Lung (tissue), 12 donors: Measurements from ENCODE around the gene SERPINA5. TPM values are rescaled to one million over a fixed set of nuclear protein-coding genes. Genes with fewer than 3 reads are reported as not detected.

Experiments
- ATAC-seq: fragments of 200-7000 bp; cut with Tn5 transposase; one replicate; pipeline ENCODE4 v1.9.1; 2020; ENCODE audit warnings: moderate number of reproducible peaks; ENCODE audit not compliant: insufficient read depth, low FRiP score
- DNase-seq, 3 donors: peaks; one replicate each; pipeline ENCODE4 v3.0.0-alpha.2; 2013 to 2017
- H3K27ac ChIP-seq, 2 donors: one replicate each; pipeline ENCODE4 v1.5.1; 2013; ENCODE audit warnings: mild to moderate bottlenecking in 2 of 2, moderate library complexity in 2 of 2, control low read depth in 1 of 2, inconsistent platforms in 1 of 2, low read depth in 1 of 2, low read length in 1 of 2
- H3K27me3 ChIP-seq, 3 donors: one replicate each; pipeline ENCODE4 v1.5.1; 2013; ENCODE audit warnings: low read length in 2 of 3; ENCODE audit not compliant: control insufficient read depth in 3 of 3, insufficient read depth in 3 of 3
- H3K36me3 ChIP-seq, 4 donors: one replicate each; pipeline ENCODE4 v1.5.1; 2013; ENCODE audit warnings: low read length in 4 of 4, mild to moderate bottlenecking in 1 of 4, moderate library complexity in 1 of 4; ENCODE audit not compliant: control insufficient read depth in 4 of 4, insufficient read depth in 4 of 4
- H3K4me1 ChIP-seq, 5 donors: one replicate each; pipeline ENCODE4 v1.5.1; 2013; ENCODE audit warnings: low read length in 5 of 5, mild to moderate bottlenecking in 2 of 5, moderate library complexity in 1 of 5; ENCODE audit not compliant: control insufficient read depth in 5 of 5, insufficient read depth in 5 of 5
- H3K4me3 ChIP-seq: one replicate; pipeline ENCODE4 v1.5.1; 2013; ENCODE audit warnings: mild to moderate bottlenecking, control low read depth, moderate library complexity
- H3K9ac ChIP-seq, 2 donors: one replicate each; pipeline ENCODE4 v1.5.1; 2013; ENCODE audit warnings: low read length in 2 of 2, control low read depth in 1 of 2; ENCODE audit not compliant: insufficient read depth in 1 of 2
- H3K9me3 ChIP-seq, 4 donors: one replicate each; pipeline ENCODE4 v1.5.1; 2013; ENCODE audit warnings: low read length in 3 of 4, mild to moderate bottlenecking in 1 of 4, moderate library complexity in 1 of 4; ENCODE audit not compliant: control insufficient read depth in 4 of 4, insufficient read depth in 3 of 4
- CTCF ChIP-seq: IDR thresholded peaks from 2 replicates; pipeline ENCODE4 v1.5.1; 2012; ENCODE audit warnings: mild to moderate bottlenecking; ENCODE audit errors: control extremely low read depth, extremely low read depth
- WGBS, 2 donors: extraction: QIAGEN DNeasy Blood & Tissue Kit; methylation state at CpG; one replicate each; pipeline ENCODE4 v1.1.7; 2013; 5-methylcytosine and 5-hydroxymethylcytosine counted together
- polyA plus RNA-seq, 2 donors: library from polyadenylated mRNA; stranded (reverse); fragments of 200-250 nt; gene quantifications; one replicate each; pipeline ENCODE4 v1.2.1, GENCODE V29; 2013
- total RNA-seq, 2 donors: library from RNA; depleted of rRNA in 1 of 2; stranded (reverse); fragments of >200 nt in 1 of 2; gene quantifications; one replicate each; pipeline ENCODE4 v1.2.1, GENCODE V29; 2014 to 2021
- donor health status: control.
- donor health status: control.
- donor health status: Bipolar disorder and iron deficiency.
- donor health status: healthy.
- donor health status: DM: yes; HTN: yes; CAD: no.

SERPINA5 gene
- total and polyA plus RNA-seq, 4 donors = 0.14 to 4.3 (median 0.52) TPM; not detected in 1

GRCh38 chr14:94542811-94543440 lies 38.3 kb upstream of the SERPINA5 start:
- H3K4me1 ChIP-seq = no peaks in the 10 kb centered on the region
- no peaks in the 10 kb centered on the region for H3K36me3 ChIP-seq
- H3K27me3 ChIP-seq = peaks cover 0 to 4% (median 0%) of the 10 kb centered on the region in 3 donors
- no peak overlapping the region for H3K9ac ChIP-seq
- no peak for TF ChIP-seq CTCF
- H3K9me3 ChIP-seq = peaks cover 0 to 4% (median 0%) of the 10 kb centered on the region in 4 donors
- no peak for ATAC-seq
- 76 to 79% methylated on average over 9 of the region's 9 CpGs for WGBS, 2 donors
- H3K4me3 ChIP-seq = no peak overlapping the region
- no peak overlapping the region for H3K27ac ChIP-seq
- peak in 2 of 3 donors; percentile 12 to 17 for DNase-seq

GRCh38 chr14:94543449-94544124 lies 37.6 kb upstream of the SERPINA5 start:
- Histone ChIP-seq H3K9ac (no peak overlapping the region), H3K4me3 (no peak overlapping the region), H3K4me1 (no peaks in the 10 kb centered on the region), H3K27me3 (peaks cover 0 to 4% (median 0%) of the 10 kb centered on the region in 3 donors), H3K9me3 (peaks cover 0 to 4% (median 0%) of the 10 kb centered on the region in 4 donors), H3K27ac (no peak overlapping the region), H3K36me3 (no peaks in the 10 kb centered on the region)
- ATAC-seq (no peak), DNase-seq (peak in 2 of 3 donors; percentile 41 to 48)
- TF ChIP-seq CTCF = no peak
- 73 to 81% methylated on average over 15 of the region's 15 CpGs for WGBS, 2 donors

- 53 to 62% methylated on average over 7 of the region's 7 CpGs for whole genome bisulfite sequencing, 2 donors
Observed at GRCh38 chr14:94544726-94545125, 36.5 kb upstream of the SERPINA5 start.

More at GRCh38 chr14:94544726-94545125, 36.5 kb upstream of the SERPINA5 start:
- H3K4me3 ChIP-seq = no peak overlapping the region
- H3K4me1 ChIP-seq = peaks cover 0 to 1% (median 0%) of the 10 kb centered on the region in 5 donors
- no peak overlapping the region for H3K9ac ChIP-seq
- no peaks in the 10 kb centered on the region for H3K27me3 ChIP-seq
- TF ChIP-seq CTCF = no peak
- no peaks in the 10 kb centered on the region for H3K36me3 ChIP-seq
- DNase-seq (no peak), ATAC-seq (no peak)
- peaks cover 0 to 4% (median 0%) of the 10 kb centered on the region in 4 donors for H3K9me3 ChIP-seq
- H3K27ac ChIP-seq = no peak overlapping the region
